Measurements from ENCODE around the gene SUPT4H1.

DNA sequence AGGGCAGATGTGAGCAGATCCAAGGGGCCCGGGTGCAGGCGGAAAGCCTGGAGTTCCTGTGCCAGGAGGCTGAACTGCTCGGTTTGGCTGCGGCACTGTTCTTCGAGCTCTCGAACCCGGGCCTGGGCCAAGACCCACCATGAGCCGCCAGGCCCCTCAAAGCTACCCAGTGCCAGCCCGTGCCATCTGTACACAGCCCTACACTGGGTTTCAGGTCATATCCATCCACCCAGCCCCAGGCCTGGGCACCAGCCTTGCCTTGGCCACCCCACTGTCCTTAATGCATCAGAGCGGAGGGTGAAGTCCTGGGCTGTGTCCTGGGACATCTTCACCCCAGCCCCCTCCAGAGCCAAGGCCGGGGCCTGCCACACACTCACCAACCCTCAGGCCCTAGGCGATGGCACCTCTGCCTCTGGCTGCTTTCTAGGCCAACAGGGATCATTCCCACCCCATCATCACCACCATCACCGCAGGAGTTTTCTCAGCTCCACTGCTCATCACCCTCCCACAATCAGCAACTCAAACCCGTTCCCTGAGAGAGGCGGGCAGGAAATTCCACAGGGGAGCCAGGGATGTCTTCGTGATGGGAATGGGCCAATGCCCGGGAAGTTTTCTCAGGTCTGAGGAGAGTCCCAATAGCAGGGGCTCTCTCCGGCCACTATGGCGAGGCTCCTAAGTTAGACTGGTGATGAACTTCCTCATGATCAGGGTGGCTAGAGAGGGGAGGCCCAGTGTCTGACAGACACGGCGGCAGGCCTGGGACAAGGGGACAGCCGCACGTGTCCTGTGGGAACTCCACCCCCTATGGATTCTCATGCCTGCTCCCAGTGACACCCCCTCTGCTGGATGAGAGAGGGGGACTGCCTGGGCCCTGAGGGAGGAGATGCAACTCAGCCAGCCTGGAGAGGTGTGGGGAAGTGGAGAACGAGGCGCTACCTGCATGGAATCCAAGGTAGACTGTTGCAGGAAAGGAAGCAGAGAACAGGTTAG is 32.5 kb downstream of the SUPT4H1 start:
- TF ChIP-seq, protein P1, sequence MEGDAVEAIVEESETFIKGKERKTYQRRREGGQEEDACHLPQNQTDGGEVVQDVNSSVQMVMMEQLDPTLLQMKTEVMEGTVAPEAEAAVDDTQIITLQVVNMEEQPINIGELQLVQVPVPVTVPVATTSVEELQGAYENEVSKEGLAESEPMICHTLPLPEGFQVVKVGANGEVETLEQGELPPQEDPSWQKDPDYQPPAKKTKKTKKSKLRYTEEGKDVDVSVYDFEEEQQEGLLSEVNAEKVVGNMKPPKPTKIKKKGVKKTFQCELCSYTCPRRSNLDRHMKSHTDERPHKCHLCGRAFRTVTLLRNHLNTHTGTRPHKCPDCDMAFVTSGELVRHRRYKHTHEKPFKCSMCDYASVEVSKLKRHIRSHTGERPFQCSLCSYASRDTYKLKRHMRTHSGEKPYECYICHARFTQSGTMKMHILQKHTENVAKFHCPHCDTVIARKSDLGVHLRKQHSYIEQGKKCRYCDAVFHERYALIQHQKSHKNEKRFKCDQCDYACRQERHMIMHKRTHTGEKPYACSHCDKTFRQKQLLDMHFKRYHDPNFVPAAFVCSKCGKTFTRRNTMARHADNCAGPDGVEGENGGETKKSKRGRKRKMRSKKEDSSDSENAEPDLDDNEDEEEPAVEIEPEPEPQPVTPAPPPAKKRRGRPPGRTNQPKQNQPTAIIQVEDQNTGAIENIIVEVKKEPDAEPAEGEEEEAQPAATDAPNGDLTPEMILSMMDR (IDR thresholded peaks at IDR 0.05), result no peak
- TF ChIP-seq POLR2A (IDR thresholded peaks at IDR 0.05), result no peak
